GM21367 (cell line): ENCODE data around the gene GRK6.
A peak's percentile ranks its signal among the peaks of the same experiment; 100 is the strongest.

Source experiments
- ATAC-seq: cut with Tn5 transposase; IDR thresholded peaks from one replicate; pipeline ENCODE4 v1.9.1; 2021; ENCODE audit not compliant: unreplicated experiment

Gene GRK6

DNA sequence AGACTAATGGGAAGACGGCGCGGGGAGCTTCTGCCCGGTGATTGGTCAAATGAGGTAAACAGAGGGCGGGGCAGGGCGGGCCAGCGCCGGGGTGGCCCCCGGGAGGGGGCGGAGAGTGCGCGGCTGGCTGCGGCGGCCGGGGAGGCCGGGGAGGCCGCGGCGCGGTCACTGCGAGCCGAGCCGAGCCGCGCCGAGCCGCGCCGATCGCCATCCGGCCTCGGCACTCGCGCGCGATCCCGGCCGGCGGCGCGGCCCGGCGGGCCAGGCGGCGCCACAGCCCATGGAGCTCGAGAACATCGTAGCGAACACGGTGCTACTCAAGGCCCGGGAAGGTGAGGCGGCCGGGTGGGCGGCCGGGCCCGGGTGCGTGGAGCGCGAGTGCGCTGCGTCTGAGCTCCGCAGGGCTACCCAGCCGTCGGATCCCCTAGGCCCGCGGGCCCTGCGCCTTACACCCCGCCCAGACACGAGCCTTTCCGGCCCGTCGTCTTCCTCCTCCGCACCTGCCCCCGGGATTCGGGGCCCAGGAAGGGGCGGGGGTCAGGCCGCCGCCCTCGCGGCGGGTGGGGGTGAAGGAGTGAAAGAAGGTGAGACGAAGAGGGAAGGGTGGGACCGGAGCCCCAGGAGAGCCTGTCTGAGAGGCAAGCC lies at the start of gene GRK6:
Gene GRK6 (plus strand): TSS at position 111 of the 645 bp plus-strand sequence. CDS start 170 bp downstream, at position 281.
- ATAC-seq, result peak; percentile 1

DNA sequence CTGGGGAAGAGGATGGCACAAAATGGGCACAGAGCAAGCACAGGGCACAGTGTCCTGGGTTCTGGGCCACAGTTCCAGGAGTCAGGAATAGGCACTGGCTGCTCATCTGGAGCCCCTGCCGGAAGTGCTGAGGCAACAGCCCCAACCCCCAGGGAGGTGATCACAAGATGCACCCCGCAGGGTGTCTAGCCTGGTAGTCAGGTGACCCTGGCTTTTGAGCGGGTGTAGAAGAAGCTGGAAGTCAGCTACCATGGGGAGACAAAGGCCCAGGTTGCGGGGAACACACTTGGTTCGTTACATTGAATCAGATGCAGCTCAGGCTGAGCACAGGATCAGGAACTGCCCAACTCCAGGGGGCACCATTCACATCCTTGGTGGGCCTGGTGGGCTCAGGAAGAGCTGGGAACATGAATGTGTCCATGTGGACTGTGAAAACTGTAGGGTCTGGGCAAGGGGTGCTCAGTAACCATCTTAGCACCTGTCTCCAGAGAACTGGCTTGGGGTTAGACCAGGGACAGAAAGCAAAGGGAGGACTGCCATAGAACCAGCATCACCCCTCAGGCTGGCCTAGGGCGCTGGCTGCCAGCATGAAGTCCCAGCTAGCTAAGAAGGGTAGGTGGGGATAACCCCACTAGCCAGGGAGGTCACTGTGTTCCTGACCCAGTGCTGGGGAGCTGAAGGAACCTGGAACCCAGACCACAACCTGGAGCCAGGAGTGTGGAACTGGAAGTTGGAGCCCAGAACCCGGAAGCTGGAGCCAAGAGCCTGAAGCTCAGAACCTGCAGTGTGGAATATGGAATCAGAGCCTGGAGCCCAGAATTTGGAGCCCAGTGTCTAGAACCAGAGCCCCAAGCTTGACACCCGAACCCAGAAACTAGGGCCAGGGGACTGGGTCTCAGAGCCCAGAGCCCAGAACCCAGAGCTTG lies 48.4 kb upstream of the GRK6 start:
- ATAC-seq, result no peak

DNA sequence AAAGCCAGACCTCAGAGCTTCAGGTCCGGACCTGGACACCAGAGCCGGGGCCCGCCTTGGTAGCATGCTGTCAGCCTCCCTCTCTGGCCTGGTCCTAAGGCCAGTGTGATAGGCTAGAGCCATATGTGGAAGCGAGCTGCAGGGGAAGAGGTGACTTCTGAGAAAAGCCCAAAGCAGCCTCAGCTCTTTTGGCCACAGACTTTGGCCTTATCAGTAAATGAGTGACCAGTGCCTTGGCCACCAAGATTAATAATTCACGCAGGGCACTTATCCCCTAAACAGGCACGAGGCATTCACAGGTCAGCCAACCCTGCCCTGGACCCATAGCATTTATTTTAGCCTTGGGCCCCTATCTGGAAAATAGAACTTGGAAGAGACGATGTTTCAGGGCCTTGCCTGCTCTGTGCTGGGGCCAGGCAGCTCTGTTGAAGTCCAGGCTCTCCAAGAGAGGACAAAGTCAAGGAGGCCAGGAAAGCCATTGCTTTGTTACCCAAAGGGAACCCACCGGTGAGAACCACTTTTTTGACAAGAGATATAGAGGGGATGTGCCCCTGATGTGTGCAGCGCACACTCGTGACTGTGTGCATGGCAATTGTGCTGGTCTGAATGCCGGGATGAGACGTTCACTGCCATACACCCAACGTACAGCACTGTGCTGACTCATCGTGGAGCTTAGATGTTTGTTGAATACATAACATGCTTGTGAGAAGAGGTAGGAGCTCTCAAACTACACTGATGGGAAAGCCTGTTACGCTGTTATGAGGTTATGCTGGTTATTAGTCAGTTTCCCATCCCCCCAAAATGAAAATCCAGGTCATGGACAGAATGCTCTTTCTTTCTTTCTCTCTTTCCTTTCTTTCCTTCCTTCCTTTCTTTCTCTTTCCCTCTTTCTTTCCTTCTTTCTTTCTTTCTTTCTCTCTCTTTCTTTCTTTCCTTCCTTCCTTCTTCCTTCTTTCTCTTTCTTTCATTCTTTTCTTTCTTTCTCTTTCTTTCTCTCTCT lies 47.3 kb upstream of the GRK6 start:
- no peak for ATAC-seq

DNA sequence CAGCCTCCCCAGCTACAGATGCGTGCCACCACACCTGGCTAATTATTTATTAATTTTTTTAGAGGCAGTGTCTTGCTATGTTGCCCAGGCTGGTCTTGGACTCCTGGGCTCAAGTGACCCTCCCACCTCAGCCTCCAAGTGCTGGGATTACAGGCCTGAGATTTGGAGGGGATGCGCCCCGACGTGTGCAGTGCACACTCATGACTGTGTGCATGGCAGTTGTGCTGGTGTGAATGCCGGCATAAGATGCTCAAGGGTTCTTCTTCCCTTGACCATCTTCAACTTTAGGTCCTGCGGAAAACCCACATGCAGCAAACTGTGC lies 45.7 kb upstream of the GRK6 start:
- no peak for ATAC-seq

DNA sequence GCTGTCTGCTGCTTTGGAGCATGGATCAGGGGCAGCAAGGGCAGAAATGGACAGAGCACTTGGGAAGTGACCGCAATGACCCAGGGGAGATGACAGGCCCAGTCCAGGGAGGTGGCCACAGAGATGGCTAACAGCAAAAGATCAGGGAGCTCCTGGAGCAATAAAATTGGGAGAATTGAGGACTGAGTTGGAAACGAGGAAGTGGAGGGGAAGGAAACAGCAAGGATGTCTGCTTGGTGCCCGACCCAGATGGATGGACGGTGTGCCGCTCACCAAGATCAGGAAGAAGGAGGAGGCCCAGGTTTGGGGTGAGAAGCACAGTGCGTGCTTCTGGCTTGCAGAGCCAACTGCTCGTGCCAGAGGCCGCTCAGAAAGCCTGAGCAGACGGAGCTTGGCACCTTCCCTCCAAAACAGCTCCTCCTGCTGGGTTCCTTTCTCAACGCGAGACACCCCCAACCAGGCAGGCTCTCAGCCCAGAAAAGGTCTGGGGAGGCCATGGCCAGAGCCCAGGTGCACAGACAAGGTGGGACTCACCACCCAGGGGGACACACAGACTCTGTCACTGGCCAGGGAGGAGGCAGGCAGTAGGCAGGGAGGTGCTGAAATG lies 44.0 kb upstream of the GRK6 start:
- no peak for ATAC-seq

DNA sequence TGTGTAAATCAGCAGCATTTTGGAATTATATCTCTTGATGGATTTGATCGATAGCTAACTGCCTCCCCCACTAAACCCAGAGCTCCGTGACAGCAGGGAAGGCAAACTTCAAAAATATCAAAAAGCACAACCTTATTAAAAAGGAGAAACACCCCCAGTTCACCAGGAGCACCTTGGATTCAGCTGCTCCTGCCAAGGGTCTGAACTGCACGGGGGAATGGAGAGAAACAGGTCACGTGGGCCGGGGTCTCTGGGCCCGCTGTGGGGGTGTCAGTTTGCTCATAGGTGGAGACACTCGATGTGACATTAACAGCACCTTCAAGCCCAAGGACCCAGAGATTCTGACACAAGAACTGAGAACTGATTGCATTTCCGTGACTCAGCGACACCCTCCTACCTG lies 43.3 kb upstream of the GRK6 start:
- no peak for ATAC-seq

DNA sequence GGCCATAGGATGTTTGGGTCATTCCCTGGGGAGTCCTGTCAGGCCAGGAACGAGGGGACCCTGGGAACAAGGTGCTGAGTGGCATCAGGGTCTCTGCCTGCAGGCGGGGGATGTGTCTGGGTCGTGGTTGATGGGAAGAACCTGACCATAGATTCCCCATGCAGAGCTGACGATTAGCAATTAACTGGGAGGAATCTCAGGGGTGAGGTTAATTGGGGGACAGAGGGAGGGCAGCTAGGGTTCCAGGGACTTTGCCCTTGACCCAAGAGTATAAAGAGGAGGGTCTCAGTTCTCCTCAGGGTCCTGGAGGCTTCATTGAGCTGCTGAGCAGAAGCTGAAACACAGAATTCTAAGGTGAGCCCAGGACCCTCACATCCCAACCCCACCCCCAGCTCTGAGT lies 42.3 kb upstream of the GRK6 start, which contains the start of gene SLC34A1:
Gene SLC34A1 (plus strand): TSS at position 301 of the 400 bp plus-strand sequence. CDS start 1,308 bp downstream, outside the sequence.
- no peak for ATAC-seq

DNA sequence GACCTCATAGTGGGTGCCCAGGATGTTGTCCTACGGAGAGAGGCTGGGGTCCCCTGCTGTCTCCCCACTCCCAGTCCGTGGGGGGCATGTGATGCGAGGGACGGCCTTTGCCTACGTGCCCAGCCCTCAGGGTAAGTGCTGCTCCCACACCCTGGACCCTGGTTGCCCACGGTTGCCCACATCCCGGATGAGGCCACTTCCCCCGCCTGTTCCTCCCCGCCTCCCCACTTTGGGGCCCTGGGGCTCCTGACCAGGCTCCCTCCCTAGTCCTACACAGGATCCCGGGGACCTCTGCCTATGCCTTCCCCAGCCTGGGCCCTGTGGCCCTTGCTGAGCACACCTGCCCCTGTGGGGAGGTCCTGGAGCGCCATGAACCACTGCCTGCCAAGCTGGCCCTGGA lies 40.8 kb upstream of the GRK6 start:
- no peak for ATAC-seq

DNA sequence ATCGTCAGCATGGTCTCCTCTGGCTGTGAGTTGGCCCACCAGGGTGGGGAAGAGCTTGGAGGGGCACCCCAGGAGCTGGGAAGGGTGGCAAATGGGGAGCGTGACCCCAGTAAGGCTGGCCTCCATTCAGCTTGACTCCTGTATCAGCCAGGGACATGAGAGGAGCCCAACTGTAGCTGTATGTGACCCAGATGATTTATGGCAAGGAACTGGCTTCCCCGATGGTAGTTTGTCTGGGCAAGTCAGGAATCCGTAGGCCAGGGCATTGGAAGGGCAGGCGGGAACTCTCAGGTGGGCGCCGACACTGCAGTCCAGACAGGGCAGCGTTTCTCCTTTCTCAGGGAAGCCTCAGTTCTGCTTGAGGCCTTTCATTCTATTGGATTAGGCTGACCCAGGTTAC lies 39.9 kb upstream of the GRK6 start:
- no peak for ATAC-seq

DNA sequence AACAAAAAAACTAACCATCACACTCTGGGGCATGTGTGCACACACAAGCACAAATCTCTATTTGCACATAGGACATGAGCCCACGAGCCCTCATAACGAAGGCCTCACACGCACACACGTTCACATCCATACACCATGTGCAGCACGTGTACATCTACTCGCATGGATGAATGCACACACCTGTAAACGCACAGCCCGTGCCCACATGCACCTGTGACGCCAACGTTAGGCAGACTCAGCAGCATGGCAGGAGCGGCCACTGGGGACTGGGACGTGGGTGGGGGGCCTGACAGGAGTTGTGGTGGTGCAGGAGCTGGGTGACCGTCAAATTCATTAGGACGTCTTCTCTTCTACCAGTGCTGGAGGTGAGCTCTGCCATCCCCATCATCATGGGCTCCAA lies 39.1 kb upstream of the GRK6 start:
- no peak for ATAC-seq

DNA sequence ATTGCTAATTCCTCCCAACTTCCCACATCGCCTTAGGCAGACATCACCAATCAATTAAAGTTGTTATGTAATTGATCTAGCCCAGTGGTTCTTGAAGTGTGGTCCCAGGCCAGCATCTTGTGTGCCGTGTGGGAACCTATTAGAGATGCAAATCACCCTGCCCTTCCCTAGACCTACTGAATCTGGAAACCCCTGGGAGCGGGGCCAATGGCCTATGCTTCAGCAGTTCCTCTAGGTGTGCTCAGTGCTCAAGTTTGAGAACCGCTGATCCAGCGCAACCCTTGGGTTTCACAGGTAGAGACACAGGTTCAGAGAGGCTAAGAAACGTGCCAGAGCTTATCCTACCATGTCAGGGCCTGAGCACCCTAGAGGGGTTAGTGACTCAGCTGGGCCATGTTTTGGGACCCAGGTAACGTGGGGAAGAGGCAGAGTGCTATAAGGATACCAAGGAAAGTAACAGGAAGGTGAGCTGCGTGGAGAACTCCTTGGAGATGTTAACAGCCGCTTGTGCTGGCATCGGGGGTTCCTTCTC lies 37.9 kb upstream of the GRK6 start:
- ATAC-seq, result no peak

DNA sequence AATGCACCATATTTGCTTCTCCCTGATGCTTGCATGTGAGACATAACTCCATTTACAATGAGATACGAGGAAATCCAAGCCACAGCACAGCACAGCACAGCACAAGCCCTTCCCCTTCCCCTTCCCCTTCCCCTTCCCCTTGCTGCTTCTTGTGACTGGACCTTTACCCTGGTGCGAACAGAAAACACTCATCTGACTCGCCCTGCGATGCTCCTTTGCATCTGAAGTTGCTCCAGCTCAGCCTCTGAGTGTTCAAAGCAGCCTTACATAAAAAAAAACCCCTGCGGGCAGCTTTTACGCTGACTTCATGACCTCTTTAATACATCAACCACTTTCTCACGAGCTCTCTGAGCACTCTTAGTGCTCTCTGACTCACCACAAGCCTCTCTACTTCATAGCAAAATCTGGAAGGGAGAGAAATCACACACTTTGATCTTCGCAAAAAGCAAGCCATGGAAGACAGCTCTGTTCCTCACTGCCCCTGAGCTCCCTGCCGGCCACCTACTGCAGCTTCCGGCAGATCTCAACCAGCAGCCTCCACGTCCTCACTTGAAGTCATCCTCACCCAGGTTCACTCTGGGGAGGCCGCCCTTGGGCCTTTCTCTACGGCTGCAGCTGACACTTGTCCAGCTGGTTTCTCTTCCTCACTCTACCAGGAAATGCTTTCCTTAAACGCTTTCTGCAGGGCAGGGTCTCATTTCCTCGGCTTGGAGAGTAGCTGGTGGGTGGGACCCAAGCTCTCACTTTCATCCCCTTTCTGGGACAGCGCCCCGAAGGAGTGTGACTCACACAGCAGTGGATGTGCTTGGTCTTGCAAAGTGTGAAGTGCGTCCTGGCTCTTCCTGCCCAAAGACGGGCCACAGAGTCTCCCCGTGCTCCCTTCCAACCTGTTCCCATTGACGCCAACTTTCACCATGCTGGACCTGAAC lies 37.0 kb upstream of the GRK6 start:
- ATAC-seq, result peak; percentile 50

DNA sequence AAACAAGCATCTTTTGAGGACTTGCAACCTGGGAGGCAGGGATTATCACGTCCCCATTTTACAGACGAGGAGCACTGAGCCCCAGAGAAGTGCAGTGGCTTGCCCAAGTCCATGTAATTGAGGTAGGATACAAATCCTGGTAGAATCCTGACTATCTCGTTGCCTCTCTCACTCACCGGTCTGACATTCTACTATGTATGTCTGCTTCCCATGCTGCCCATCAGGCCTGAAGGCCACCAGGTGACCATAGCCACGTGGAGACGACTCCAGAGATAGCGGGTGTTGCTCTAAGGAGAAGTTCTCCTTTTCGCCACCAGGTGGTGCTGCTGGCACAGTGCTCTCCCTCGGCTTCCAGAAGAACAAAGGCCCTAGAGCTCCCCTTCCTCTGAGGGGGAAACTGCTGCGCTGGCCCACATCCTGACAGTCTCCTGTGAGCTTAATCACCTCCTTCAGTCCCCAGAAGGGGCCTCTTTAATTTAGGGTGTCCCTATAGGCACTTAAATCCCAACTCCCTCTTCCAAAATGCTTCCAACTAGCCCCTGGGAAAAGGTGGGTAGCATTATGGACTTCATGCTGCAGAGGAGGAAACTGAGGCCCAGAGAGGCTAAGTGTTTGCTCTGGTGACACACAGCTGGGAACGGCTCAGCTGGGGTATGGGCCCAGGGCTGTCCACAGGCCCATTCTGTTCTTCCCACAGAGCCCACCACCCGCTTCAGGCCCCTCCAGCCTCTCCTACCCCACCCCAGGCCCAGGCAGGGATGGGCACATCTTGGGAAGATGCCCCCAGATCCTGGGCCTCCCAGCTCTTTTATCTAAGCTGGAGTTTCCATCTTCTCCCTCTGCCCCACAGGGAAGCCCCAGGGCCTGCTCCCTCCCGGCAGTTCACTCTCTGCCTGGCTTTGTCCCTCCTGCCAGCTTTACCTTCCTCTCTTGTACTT lies 35.8 kb upstream of the GRK6 start:
- peak; percentile 52 for ATAC-seq

DNA sequence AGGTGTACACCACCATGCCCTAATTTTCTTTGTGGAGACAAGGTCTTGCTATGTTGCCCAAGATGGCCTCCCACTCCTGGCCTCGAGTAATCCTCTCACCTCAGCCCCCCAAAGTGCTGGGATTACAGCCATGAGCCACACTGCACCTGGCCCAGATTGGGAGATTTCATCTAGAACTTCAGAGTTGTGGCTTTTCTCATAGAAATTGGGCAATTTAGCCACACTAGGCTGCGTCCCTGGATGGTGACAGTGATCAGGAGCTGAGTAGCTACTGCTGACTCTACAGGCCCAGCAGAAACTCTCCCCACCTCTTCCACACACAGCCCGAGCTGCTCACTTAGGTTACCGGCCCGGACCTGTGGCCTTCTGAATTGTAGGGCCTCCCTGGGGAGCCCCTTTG lies 33.7 kb upstream of the GRK6 start:
- no peak for ATAC-seq

DNA sequence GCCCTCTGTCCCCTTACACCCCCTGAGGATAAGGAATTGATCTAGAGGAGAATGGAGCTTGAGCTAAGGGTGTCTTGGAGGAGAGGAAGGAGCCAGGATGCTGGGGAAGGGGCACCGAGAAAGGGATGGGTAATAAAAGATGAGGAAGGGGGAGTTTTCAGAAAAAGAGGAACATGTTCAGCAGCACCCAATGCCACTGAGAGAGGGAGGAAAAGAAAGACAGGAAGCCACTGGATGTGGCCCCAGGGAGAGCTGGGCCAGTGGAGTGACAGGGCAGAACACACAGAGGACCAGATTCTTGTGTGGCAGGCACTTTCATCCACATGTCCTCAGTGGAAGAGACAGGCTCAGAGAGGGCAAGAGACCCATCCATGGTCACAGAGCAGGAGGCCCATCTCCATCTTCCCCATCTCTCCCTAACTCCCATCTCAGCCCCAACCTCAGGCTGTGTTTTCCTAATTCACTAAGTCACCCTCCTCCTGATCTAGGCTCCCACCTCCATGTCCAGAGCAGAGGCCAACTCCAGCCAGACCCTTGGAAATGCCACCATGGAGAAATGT lies 33.2 kb upstream of the GRK6 start:
- ATAC-seq, result no peak

DNA sequence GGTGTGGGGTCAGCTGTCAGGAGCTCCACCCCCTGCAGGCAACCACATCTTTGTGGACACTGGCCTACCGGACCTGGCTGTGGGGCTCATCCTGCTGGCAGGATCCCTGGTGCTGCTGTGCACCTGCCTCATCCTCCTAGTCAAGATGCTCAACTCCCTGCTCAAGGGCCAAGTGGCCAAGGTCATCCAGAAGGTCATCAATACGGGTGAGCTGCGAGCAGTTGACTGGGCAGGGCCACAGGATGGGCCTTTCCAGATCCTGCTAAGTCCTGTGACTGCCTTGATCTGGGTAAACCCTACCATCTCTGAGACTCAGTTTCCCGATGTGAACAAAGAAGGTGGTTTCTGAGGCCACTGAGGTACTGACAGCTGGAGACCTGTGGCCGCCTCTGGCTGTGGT lies 32.5 kb upstream of the GRK6 start:
- no peak for ATAC-seq

DNA sequence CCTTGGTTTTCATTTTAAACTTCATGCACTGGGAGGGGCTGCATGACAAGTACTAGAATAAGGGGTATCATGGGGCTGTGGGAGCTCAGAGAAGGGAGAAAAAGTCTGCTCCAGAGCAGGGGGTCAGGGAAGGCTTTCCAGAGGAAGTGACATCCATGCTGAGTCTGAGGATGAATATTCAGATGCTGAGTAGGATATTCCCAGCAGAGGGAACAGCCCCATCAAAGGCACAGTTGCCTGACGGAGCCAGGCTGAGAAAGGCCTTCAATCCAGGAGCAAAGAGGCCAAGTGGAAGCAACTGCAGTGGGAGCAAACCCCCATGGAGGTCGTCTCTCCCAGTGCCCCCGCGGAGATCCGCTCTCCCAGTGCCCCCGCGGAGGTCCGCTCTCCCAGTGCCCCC lies 30.4 kb upstream of the GRK6 start:
- no peak for ATAC-seq

DNA sequence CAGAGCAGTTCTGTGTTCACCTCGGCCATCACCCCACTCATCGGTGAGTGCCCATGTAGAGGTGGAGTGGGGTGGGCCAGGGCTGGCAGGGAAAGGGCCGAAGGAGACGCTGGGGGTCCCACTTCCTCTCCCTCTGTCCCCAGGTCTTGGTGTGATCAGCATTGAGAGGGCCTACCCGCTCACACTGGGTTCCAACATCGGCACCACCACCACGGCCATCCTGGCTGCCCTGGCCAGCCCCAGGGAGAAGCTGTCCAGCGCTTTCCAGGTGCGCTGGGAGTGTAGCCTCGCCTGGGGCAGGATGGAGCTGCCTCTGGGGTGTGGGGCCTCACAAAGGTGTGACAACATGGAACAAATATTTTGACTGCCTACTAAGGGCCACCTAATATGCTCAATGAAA lies 29.7 kb upstream of the GRK6 start:
- no peak for ATAC-seq
